GM21717 (cell line): ENCODE data around the gene ALAD.
"Not testable (repeated sequence)": the region's sequence is repeated elsewhere in the genome, so short reads cannot be mapped to it uniquely, and the experiment has no call there.

Experiments used
- ATAC-seq: cut with Tn5 transposase; IDR thresholded peaks from one replicate; pipeline ENCODE4 v1.9.1; 2021; ENCODE audit warnings: mild to moderate bottlenecking, moderate library complexity; ENCODE audit not compliant: unreplicated experiment

The ALAD gene

DNA sequence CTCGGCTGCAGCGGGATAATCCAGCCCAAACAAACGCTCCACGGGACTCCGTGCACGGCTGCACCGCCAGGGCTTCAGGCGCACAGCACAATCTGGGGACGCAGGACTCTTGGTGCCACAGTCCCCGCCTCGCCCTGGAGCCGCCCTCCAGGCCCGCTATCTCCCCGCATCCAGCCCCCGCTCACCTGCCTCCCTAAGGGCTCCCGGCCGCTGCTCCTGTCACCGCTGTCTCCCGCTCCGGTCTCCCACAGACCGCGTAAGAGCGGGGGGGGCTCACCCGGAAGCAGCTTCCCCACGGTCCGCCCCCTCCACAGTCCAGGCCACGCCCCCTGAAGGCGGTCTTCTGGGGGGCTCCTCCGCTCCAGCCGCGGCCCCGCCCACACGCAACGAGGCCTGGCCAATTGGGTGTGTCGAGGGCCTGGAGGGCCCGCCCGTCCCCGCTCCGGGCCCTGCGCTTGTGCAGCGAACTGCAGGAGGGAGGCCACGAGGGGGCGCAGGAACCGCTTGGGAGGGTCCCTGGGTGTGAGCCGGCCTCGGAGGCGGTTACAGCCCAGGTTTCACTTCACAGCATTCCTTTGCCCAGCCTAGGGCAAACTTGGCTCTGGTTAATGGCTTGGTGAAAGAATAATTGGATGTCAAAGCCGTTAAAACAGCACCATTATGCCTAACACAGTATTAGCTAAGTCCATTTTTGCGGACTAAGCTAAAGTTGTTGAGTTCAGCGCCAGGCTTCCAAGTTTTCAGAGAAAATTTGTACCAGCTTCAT, at the start of gene ALAD:
Gene ALAD (minus strand): TSS at position 258 of the 766 bp plus-strand sequence. CDS start 7,725 bp downstream, outside the sequence.
- ATAC-seq = peak; percentile 97

DNA sequence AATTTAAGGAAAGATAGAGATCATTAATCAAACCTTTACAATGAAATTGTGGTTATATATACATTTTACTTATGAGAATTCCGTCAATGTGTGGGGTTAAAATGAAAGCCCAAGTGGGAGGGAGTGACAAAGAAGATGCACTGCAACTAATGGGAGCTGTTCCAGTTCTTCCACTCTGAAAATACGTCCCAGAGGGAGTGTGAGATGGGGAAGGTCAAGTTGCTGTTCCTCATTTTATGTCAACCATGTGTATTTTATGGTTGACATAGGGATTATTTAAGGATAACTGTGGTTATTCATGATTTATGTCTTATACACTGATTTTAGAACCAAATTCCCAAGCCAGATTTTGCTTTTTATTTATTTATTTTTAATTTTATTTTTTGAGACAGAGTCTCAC, 48.3 kb upstream of the ALAD start:
- ATAC-seq = no peak

DNA sequence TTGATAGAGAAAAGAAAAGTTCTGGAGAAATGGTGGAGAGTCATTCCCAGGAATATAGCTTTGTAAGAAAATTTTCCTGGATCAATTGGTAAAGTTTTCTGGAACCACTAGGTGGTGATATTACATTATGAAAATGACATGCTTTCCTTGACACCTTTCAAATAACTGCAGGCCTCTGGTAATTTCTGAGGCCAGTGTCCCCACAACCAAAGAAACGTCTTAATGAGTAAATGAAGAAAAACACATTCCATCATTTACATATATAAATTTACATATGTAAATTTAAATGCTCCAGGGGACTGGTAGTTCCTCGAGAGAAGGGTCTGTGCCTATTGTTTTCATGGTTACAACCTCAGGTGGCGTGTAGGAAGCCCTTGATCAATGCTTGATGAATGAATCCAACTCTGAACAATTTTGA, 45.2 kb upstream of the ALAD start:
- ATAC-seq = no peak

DNA sequence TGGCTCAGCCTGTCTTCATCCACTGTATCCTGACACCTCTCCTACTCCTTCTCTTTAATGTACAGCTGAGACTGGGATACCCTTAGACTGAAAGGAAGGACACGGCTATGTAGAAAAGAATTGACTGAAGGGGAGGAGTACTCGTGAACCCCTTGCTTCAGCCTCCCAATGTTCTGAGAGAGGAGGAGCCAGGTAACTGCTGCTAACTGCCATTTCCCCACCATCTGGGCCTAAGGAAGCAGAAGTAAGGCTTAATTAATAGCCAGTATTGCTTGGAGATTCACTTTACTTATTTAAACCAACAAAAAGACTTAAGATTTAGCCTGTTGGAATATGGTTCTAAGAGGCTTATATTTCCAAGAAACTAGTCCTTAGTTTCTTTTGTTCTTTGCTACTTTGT, 43.7 kb upstream of the ALAD start:
- ATAC-seq = no peak

DNA sequence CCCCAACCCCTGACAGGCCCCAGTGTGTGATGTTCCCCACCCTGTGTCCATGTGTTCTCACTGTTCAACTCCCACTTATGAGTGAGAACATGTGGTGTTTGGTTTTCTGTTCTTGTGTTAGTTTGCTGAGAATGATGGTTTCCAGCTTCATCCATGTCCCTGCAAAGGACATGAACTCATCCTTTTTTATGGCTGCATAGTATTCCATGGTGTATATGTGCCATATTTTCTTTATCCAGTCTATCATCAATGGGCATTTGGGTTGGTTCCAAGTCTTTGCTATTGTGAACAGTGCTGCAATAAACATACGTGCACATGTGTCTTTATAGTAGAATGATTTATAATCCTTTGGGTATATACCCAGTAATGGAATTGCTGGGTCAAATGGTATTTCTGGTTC, 36.6 kb upstream of the ALAD start:
- not testable (repeated sequence) for ATAC-seq

DNA sequence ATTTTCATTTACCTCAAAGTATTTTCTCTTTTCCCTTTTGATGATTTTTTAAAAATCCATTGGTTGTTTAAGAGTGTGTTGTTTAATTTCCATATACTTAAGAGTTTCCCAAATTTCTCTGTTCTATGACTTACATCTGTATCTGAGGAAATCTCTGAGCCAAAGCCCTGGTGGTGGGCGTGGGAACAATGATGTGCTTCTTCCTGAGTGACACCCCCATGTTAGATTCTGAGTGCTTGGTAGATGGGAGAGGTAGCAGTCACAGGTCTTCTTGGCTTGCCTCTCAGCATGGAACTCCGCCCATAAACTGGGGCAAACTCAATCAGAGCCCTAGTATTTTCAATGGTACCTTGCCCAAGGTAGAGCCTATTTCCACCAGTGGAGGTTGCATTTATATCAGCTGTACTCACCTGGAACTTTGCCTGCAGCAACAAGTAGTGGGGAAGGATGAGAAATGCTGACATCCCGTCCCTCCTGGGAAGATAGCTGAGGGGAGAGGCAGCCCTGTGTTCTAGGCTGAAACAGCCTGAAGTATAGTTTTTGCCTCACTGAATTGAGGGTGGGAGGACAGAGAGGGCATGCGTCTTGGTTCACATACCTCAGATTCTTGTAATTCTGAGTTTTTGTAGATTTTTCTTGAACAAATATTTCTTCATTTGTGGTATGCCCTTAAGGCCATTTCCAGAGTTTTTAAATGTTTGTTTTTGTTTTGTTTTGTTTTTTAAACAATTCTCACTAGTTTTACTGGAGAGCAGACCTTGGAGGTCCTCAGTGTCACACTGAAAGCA, 35.8 kb upstream of the ALAD start:
- no peak for ATAC-seq

DNA sequence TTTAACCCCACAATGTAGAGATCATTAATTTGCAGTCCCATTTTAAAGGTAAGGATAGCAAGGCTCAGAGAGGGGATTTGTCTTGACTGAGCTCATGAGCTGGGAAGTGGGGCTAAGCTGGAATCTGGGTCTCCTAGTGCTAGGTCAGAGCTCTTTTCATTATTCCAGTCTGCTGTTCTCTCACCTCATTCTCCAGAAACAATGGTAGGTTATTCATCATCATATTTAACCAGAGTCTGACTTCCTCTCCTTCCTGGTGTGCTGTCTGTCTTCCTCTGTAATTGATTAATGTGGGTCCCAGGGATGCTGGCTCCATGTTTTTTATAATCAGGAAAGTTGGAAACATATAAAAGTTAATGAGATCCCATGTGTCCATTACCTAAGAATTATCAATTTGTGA, 30.1 kb upstream of the ALAD start:
- ATAC-seq = no peak

DNA sequence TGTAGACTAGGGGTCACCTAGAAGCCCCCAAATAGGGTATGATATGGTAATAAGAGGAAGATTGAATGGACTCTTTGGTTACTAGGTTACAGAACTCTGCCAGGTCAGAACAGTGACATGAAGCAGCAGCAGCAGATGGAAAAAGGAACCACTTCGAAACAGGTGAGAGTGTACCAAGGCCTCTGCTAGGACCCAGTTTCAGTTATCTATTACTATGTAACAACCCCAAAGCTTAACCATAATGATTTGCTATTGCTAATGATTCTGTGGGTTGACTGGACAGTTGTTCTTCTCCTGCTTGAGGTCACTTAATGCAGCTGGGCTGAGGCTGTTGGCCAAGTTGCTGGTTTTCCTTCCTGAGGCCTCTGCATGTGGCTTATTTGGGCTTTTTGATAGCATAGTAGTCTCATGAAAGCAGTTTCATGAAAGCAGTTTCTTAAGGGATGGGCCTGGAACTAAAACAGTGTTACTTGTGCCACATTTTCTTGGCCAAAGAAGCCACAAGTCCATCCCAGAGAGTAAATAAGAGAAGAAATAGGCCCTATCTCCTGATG, 27.1 kb upstream of the ALAD start:
- ATAC-seq = no peak

DNA sequence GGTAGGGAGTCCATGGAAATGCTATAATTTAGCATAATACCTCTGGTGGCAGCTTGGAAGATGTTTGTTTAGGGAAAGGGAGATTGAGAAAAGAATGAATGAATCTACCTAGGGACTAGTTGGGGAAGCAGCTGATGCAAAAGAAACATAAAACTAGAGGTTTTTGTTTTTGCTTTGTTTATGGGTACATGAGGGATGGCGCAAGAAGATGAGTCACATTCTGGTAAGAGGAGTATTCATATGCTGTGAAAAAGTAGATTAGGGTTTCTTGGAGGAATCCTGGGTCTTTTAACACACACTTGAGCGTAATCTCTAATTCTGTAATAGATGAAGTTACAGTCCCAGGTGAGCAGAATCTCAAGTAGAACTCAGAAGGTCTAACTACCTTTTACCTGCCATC, 26.5 kb upstream of the ALAD start:
- no peak for ATAC-seq

DNA sequence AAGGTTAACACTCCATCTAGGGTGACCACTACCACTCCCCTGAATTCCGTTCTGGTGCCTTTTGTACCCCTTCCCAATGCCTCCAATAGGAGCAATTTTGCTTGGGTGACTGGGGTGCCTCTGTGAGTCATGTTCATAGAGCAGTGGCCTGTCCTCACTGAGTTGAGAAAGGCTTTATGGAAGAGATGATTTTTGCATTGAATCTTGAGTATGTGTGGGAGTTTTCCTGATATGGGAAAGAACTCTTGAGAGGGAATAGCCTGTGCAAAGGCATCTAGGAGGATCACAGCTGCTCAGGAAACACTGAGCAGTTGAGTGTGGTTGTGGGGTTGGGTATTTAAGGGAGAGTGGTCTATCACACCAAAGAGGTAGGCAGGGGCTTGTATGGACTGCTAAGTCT, 25.6 kb upstream of the ALAD start:
- ATAC-seq = no peak

DNA sequence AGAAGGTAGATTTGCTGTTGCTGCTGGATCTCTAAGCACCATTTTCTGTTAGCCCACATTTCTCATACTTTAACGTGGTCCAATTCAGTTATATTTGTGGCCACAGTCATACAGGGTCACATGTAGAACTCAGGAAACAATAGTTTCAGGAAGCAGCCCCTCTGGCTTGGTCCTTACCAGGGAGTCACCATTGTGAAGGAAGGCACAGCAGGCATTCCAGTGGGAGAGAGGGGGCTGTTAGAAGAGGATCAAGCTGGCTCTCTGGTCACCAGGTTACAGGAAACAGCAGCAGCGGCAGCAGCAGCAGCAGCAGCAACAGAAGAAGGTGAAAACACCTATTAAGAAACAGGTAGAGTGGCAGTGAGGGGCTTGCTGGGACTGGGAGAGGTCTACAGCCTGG, 24.0 kb upstream of the ALAD start:
- no peak for ATAC-seq

DNA sequence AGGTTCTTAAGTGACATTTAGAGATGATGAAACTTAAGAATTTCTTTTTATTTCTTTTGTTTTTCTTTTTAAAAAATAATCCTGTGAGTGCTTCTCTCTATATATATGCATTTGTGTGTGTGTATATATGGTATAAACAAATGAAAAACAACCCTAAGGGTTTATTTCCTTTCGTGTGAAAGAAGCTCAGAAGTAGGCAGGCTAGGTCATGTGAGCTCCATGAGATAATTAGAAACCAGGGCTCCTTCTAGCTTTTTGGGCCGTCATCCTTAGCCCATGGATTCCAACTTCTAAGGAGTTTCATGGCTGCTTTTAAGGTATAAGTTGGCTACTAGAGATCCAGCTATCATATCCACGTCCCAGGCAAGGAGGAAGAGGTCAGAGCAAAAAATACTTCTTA, 20.6 kb upstream of the ALAD start:
- no peak for ATAC-seq

DNA sequence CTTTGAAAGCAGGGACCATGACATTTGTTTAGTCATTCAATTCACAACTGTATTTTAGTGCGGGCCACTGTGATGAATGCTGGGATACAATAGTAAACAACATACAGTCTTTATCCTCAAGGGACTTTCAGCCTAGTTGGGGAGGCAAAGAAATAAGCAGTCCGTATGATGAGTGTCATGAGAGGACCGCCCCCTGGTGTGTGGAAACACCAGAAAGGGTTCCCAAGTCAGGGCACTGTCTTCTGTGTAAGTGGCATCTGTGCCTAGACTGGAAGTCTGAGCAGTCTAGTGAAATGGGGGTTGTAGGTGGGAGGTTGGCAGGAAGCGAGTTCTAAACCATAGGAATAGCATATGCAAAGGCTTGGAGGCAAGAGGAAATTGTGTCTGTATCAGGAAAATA, 16.3 kb upstream of the ALAD start:
- no peak for ATAC-seq

DNA sequence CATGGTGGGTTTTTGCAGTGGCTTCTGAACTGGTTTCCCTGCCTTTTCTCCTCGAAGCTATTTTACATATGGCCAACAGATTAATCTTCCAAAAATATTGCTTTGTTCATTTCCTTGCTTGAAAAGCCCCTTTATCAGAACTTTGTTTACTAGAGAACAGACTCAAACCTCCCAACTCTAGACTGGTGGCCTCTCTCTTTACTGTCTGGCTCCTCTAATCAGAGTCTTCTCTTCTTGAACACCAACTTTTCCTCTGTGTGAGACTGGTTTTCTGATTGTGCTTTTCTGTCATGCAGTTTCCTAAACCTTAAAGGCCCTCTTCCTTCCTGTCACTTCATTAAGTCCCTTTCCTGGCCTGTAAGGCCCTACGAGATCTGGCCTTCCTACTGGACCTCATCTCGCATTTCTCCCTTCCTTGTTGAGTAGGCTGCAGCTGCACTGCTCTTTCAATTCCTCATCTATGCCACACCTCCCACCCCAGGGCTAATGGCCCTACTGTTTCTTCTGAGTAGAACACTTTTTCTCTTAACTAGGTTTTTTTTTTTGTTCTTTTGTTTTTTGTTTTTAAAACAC, 15.2 kb upstream of the ALAD start:
- peak; percentile 94 for ATAC-seq

DNA sequence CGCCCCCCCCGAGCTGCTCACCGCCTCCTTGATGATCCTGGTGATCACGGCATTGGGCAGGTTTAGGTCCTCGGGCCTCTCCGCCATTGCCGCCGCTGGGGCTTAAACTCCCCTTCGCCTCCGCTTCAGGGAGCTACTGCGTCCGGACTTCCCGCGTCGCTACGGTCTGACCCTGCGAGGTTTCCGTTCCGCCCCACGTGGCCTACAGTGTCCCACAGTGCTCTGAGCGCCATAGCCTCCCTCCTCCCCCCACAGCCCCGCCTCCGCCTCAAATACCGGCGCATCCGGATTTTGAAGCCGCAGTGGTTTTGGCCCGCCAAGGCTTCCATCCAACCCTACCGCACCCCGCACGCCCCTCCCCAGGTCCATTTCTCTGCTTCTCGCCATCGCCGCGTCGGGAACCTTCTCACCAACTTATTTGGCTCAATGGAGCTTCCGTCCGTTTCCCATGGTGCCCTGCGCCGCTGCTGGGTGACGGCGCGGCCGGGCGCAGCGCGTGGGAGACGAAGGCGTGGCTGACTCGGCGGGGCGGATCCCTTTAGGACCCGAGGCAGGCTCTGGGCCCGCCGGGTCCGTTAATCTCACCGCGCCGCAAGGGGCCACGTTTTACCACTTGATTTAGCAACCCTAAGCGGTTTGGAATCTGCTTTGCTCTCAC, 9.3 kb upstream of the ALAD start, which contains the start of the genes C9orf43 and POLE3:
Gene C9orf43 (plus strand): TSS at position 541 of the 658 bp plus-strand sequence. CDS start 2,747 bp downstream, outside the sequence.
Gene POLE3 (minus strand): TSS at position 469 of the 658 bp plus-strand sequence. CDS start 382 bp downstream, at position 87.
- ATAC-seq = peak; percentile 92

DNA sequence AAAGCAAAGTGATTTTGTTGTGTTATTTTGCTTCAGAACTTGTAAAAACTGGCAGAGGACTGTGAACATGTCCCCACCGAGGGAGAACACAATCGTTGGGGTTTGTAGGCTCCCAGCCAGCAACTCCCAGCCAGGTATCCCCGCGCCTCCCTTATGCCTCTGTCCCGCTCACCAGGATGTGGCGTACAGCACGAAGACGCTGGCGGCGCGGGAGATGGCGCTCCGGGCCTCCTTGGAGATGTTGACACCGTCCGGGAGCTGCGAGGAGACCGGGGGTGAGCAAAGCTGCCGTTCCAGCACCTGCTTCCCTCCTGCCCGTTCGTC, 8.8 kb upstream of the ALAD start:
- ATAC-seq = peak; percentile 10

DNA sequence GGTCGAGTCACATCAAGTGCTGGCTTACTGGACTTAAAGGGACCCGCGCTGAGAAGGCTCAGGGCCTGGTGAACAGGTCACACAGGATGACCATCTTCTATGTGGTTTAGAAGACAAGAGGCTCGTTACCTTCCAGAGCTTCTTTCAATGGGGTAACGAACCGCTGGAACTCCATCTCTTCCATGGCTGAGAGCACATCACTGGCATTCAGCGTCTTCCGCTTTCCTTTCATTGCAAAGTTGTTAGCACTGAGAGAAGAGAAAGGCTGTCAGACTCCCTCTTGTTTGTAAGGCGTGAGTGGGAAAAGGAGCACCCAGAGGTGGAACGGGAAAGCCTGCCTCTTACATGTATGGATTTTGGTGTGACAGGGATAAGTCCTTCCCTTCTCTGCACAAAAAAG, 8.4 kb upstream of the ALAD start:
- ATAC-seq = no peak

DNA sequence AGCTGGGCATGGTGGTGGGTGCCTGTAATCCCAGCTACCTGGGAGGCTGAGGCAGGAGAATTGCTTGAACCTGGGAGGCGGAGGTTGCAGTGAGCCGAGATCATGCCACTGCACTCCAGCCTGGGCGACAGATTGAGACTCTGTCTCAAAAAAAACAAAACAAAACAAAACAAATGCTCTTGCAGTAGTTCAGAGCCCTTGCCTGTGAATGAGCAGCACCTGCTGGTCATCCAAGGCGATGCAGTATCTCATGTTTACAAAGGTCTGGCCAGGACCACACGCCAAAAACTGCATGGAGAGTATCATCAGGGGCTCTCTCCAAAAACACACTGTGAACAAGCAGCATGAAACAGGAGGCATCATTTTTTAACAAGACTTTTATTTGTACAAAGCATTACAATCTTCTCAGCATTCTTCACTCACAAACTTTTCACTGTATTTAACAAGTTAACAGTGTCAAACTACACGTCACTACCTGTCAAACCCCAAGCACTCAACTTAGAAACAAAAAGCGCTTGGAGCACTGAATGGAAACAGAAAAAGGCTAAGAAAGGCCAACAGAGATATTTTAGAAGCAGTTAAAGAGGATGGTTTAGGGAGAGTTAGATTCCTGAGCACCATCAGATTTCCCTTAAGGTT, 5.9 kb upstream of the ALAD start:
- ATAC-seq = not testable (repeated sequence)

DNA sequence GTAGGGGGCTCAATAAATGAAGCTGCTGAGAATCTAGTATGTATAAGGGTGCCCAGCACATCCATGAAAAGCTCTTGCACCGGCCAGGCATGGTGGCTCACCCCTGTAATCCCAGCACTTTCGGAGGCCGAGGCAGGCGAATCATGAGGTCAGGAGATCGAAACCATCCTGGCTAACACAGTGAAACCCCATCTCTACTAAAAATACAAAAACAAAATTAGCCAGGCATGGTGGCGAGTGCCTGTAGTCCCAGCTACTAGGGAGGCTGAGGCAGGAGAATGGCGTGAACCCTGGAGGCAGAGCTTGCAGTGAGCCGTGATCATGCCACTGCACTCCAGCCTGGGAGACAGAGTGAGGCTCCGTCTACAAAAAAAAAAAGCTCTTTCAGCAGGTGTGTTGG, 5.3 kb upstream of the ALAD start:
- not testable (repeated sequence) for ATAC-seq

DNA sequence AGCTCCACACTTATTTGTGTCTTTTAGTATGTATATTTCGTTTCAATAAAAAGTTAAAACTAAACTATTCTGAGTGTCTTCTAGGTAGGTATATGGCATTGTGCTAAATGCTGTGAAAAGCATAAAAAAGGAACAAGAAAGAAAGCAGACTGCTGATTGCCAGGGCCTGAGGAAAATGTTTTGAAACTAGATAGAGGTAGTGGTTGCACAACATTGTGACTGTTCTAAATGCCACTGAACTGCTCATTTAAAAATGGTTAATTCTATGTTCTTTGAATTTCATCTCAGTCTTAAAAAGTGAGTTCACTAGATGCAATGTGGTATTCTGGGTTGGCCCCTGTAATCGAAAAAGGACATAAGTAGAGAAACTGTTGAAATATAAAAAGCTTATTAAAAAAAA, 2.6 kb upstream of the ALAD start:
- no peak for ATAC-seq
